HepG2 (cell line): ENCODE measurements around the gene ARVCF.

Source experiments
- EZH2 ChIP-seq: conservative IDR thresholded peaks from 2 replicates; pipeline ENCODE4 v1.6.1; 2012; ENCODE audit warnings: mild to moderate bottlenecking, low read depth, low read length, moderate library complexity
- FOXJ3 ChIP-seq: sonication (generic); formaldehyde crosslinking; IDR thresholded peaks from 2 replicates; pipeline ENCODE4 v1.4.0; 2020; ENCODE audit warnings: missing genetic modification reagents, mild to moderate bottlenecking, borderline replicate concordance
- HDAC1 ChIP-seq: sonication (generic); formaldehyde crosslinking; IDR thresholded peaks from 2 replicates; pipeline ENCODE4 v1.5.1; 2020; ENCODE audit warnings: mild to moderate bottlenecking, missing genetic modification reagents
- KAT7 ChIP-seq: IDR thresholded peaks from 2 replicates; pipeline ENCODE4 v1.6.1; 2018; ENCODE audit warnings: borderline replicate concordance, missing compliant biosample characterization
- RORA ChIP-seq: sonication (generic); formaldehyde crosslinking; IDR thresholded peaks from 2 replicates; pipeline ENCODE4 v1.5.0; 2020; ENCODE audit warnings: mild to moderate bottlenecking, missing genetic modification reagents, moderate library complexity
- SMYD3 ChIP-seq: sonication (generic); formaldehyde crosslinking; IDR thresholded peaks from 2 replicates; pipeline ENCODE4 v1.8.1; 2023; ENCODE audit warnings: mild to moderate bottlenecking, missing genetic modification reagents
- SOX5 ChIP-seq: IDR thresholded peaks from 2 replicates; pipeline ENCODE4 v1.6.1; 2016; ENCODE audit warnings: borderline replicate concordance
- ZNF274 ChIP-seq: sonication (generic); formaldehyde crosslinking; IDR thresholded peaks from 2 replicates; pipeline ENCODE4 v1.5.1; 2020; ENCODE audit warnings: mild to moderate bottlenecking, missing genetic modification reagents
- ZNF562 ChIP-seq: sonication (generic); formaldehyde crosslinking; IDR thresholded peaks from 2 replicates; pipeline ENCODE4 v1.8.0; 2022; ENCODE audit warnings: missing genetic modification reagents, borderline replicate concordance
- ZSCAN30 ChIP-seq: sonication (generic); formaldehyde crosslinking; IDR thresholded peaks from 2 replicates; pipeline ENCODE4 v1.5.0; 2020; ENCODE audit warnings: mild to moderate bottlenecking, missing genetic modification reagents
- TF ChIP-seq, protein P1 (sequence below): sonication (generic); formaldehyde crosslinking; IDR thresholded peaks from 2 replicates; pipeline ENCODE4 v1.4.0; 2020; ENCODE audit warnings: missing genetic modification reagents, borderline replicate concordance

DNA sequence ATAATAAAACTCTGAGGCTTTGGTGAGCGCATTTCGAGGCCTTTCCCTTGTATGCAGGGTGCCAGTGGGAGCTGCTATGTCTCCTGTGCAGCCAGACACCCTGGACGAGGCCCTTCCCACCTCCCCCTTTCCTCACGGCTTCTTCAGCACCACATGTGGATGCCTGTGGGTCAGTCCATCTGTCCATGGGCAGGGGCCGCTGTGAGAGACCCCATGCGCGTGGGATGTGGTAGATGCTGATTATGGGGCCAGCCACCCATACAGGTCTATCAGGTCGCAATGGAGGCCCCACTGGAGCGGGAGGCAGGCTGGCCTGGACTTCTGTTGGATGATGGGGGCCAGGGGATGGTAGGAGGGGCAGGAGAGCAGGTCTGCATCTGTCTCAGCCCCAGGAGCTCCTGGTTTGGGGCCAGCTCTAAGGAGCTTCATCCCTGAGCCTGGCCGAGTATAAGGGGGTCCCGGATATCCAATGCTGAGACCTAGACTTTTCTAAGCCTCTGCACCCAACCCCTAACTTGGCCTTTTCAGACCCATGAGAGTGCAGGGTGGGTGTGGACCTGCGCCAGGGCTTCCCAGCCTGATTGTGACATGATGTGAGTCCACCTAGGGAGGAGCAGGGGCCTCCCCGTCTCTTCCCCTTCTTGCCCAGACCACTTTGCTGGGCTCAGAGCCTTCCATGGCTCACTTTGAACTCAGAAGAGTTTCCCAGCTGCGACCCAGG lies 49.4 kb upstream of the ARVCF start:
- TF ChIP-seq FOXJ3 (CRISPR knock-in tag), result no peak
- TF ChIP-seq RORA (CRISPR knock-in tag), result no peak
- no peak for TF ChIP-seq ZNF562 (CRISPR knock-in tag)
- TF ChIP-seq ZSCAN30 (CRISPR knock-in tag), result no peak
- no peak for TF ChIP-seq HDAC1 (CRISPR knock-in tag)
- TF ChIP-seq SOX5, result no peak
- no peak for TF ChIP-seq ZNF274 (CRISPR knock-in tag)
- no peak for TF ChIP-seq SMYD3 (CRISPR knock-in tag)
- TF ChIP-seq KAT7 (CRISPR knock-in tag), result no peak
- TF ChIP-seq, protein P1, sequence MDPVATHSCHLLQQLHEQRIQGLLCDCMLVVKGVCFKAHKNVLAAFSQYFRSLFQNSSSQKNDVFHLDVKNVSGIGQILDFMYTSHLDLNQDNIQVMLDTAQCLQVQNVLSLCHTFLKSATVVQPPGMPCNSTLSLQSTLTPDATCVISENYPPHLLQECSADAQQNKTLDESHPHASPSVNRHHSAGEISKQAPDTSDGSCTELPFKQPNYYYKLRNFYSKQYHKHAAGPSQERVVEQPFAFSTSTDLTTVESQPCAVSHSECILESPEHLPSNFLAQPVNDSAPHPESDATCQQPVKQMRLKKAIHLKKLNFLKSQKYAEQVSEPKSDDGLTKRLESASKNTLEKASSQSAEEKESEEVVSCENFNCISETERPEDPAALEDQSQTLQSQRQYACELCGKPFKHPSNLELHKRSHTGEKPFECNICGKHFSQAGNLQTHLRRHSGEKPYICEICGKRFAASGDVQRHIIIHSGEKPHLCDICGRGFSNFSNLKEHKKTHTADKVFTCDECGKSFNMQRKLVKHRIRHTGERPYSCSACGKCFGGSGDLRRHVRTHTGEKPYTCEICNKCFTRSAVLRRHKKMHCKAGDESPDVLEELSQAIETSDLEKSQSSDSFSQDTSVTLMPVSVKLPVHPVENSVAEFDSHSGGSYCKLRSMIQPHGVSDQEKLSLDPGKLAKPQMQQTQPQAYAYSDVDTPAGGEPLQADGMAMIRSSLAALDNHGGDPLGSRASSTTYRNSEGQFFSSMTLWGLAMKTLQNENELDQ (CRISPR knock-in tag), result no peak
- no peak for TF ChIP-seq EZH2
